Measurements from ENCODE around the gene L1TD1.

L1TD1 gene

GRCh38 chr1:62221171-62221570 is 26.5 kb downstream of the L1TD1 start:
- no peak for DNase-seq (ENCODE audit: low spot score)
- no peak for TF ChIP-seq CTCF (IDR thresholded peaks at IDR 0.05; ENCODE audit: extremely low read depth, missing control alignments)

- no peak for TF ChIP-seq CTCF (IDR thresholded peaks at IDR 0.05; ENCODE audit: extremely low read depth, missing control alignments)
- DNase-seq (ENCODE audit: low spot score), result no peak
These were observed 27.7 kb downstream of the L1TD1 start for GRCh38 chr1:62222321-62222720.

- TF ChIP-seq CTCF (IDR thresholded peaks at IDR 0.05; ENCODE audit: extremely low read depth, missing control alignments), result no peak
- DNase-seq (ENCODE audit: low spot score), result no peak
These were observed 29.5 kb downstream of the L1TD1 start for GRCh38 chr1:62224182-62224581.

- no peak for DNase-seq (ENCODE audit: low spot score)
- no peak for TF ChIP-seq CTCF (IDR thresholded peaks at IDR 0.05; ENCODE audit: extremely low read depth, missing control alignments)
These were observed 32.8 kb downstream of the L1TD1 start for GRCh38 chr1:62227496-62227895.

GRCh38 chr1:62228136-62228882 is 33.7 kb downstream of the L1TD1 start:
- DNase-seq (ENCODE audit: low spot score), result no peak
- TF ChIP-seq CTCF (IDR thresholded peaks at IDR 0.05; ENCODE audit: extremely low read depth, missing control alignments), result no peak

- DNase-seq (ENCODE audit: low spot score), result no peak
- TF ChIP-seq CTCF (IDR thresholded peaks at IDR 0.05; ENCODE audit: extremely low read depth, missing control alignments), result no peak
These were observed 34.2 kb downstream of the L1TD1 start for GRCh38 chr1:62228883-62229187.

- TF ChIP-seq CTCF (IDR thresholded peaks at IDR 0.05; ENCODE audit: extremely low read depth, missing control alignments), result no peak
- no peak for DNase-seq (ENCODE audit: low spot score)
These were observed 34.8 kb downstream of the L1TD1 start for GRCh38 chr1:62229468-62229867.
